Measurements from ENCODE around the gene BCAR3. TPM values are rescaled to one million over a fixed set of nuclear protein-coding genes. Genes with fewer than 3 reads are reported as not detected.

BCAR3 gene
- total RNA-seq, 4 donors from 2014 or later = 17.1 to 25.0 (median 22.9) TPM

GRCh38 chr1:93666613-93667384 lies 14.8 kb downstream of the BCAR3 start:
- ATAC-seq = no peak
- Histone ChIP-seq H3K9me3 (no peaks in the 10 kb centered on the region), H3K36me3 (no peaks in the 10 kb centered on the region), H3K4me1 (peaks cover 17 to 50% of the 10 kb centered on the region in 2 donors), H3K27me3 (no peaks in the 10 kb centered on the region), H3K27ac (peak overlapping the region in 3 of 4 donors; percentile 13 to 28 (median 20)), H3K4me3 (no peak overlapping the region)
- no peak for TF ChIP-seq POLR2A (IDR thresholded peaks at IDR 0.05)
- TF ChIP-seq, protein P1, sequence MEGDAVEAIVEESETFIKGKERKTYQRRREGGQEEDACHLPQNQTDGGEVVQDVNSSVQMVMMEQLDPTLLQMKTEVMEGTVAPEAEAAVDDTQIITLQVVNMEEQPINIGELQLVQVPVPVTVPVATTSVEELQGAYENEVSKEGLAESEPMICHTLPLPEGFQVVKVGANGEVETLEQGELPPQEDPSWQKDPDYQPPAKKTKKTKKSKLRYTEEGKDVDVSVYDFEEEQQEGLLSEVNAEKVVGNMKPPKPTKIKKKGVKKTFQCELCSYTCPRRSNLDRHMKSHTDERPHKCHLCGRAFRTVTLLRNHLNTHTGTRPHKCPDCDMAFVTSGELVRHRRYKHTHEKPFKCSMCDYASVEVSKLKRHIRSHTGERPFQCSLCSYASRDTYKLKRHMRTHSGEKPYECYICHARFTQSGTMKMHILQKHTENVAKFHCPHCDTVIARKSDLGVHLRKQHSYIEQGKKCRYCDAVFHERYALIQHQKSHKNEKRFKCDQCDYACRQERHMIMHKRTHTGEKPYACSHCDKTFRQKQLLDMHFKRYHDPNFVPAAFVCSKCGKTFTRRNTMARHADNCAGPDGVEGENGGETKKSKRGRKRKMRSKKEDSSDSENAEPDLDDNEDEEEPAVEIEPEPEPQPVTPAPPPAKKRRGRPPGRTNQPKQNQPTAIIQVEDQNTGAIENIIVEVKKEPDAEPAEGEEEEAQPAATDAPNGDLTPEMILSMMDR (IDR thresholded peaks at IDR 0.05 in 4 of 5, conservative IDR thresholded peaks at IDR 0.05 in 1 of 5) = no peak
- in situ Hi-C loops (cut with MboI; ENCODE audit: low sequenced_read_pairs in 4 of 4) (no loop called here), intact Hi-C loops (cut with DNase I; ENCODE audit: low total_unique reads) (no loop called here)
- DNase-seq = no peak

GRCh38 chr1:93665015-93665414 lies 16.6 kb downstream of the BCAR3 start:
- in situ Hi-C loops (cut with MboI; ENCODE audit: low sequenced_read_pairs in 4 of 4) (no loop called here), intact Hi-C loops (cut with DNase I; ENCODE audit: low total_unique reads) (no loop called here)
- Histone ChIP-seq H3K36me3 (no peaks in the 10 kb centered on the region), H3K4me3 (no peak overlapping the region), H3K4me1 (peaks cover 12 to 39% of the 10 kb centered on the region in 2 donors), H3K27ac (peak overlapping the region in 1 of 4 donors; percentile 33), H3K9me3 (no peaks in the 10 kb centered on the region), H3K27me3 (no peaks in the 10 kb centered on the region)
- ATAC-seq = no peak
- no peak for TF ChIP-seq POLR2A (IDR thresholded peaks at IDR 0.05)
- TF ChIP-seq, protein P1 (IDR thresholded peaks at IDR 0.05 in 4 of 5, conservative IDR thresholded peaks at IDR 0.05 in 1 of 5) = no peak
- DNase-seq = no peak

GRCh38 chr1:93663208-93663614 lies 18.4 kb downstream of the BCAR3 start:
- ATAC-seq (no peak), DNase-seq (no peak)
- H3K27ac ChIP-seq = no peak overlapping the region
- H3K36me3 ChIP-seq = no peaks in the 10 kb centered on the region
- intact Hi-C loops (cut with DNase I; ENCODE audit: low total_unique reads) = no loop called here
- H3K9me3 ChIP-seq = no peaks in the 10 kb centered on the region
- H3K4me3 ChIP-seq = no peak overlapping the region
- peaks cover 12 to 26% of the 10 kb centered on the region in 2 donors for H3K4me1 ChIP-seq
- no peak for TF ChIP-seq POLR2A (IDR thresholded peaks at IDR 0.05)
- TF ChIP-seq, protein P1 (IDR thresholded peaks at IDR 0.05 in 4 of 5, conservative IDR thresholded peaks at IDR 0.05 in 1 of 5) = no peak
- in situ Hi-C loops (cut with MboI; ENCODE audit: low sequenced_read_pairs in 4 of 4) = no loop called here
- H3K27me3 ChIP-seq = no peaks in the 10 kb centered on the region

DNA sequence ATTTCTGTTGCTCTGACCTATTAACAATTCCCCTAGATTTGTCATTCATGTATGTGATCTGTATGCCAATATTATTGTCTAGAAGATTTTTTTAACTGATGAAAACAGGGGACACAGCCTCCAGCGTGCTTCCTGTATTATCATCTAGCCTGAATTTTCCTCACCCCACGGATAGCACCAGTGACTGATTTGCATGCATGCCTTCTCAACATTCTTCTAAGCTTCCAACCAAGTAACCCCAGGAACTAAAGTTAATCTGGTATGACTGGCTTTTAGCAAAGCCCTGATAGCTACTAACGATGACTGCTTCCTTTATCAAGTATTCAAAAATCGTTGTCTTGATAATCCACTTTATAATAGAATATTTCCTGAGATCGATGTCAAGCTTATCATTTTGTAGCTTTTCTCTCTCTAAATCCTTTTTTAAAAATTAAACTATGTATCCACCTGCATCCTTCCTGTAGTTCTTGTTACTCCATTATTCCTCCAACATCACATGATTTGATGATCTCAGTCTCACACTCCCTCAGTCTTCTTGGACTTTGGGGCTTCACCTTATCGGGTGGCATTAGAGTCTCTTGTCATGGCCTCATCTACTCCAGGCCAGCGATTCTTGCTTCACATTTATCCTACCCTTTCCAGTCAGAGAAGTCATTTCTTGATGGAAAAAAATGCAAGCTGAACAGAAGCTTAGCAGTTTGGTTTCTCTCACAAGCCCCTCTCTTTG lies 19.0 kb downstream of the BCAR3 start:
- TF ChIP-seq, protein P1 (IDR thresholded peaks at IDR 0.05 in 4 of 5, conservative IDR thresholded peaks at IDR 0.05 in 1 of 5) = no peak
- TF ChIP-seq POLR2A (IDR thresholded peaks at IDR 0.05) = no peak
- no peak overlapping the region for H3K27ac ChIP-seq
- DNase-seq (no peak), ATAC-seq (no peak)
- H3K9me3 ChIP-seq = no peaks in the 10 kb centered on the region
- in situ Hi-C loops (cut with MboI; ENCODE audit: low sequenced_read_pairs in 4 of 4) (no loop called here), intact Hi-C loops (cut with DNase I; ENCODE audit: low total_unique reads) (no loop called here)
- H3K27me3 ChIP-seq = no peaks in the 10 kb centered on the region
- no peaks in the 10 kb centered on the region for H3K36me3 ChIP-seq
- H3K4me1 ChIP-seq = peaks cover 12 to 26% of the 10 kb centered on the region in 2 donors
- H3K4me3 ChIP-seq = no peak overlapping the region

Measured in gastrocnemius medialis (tissue), 4 donors.